ENCODE measurements around the gene ESR1.
A peak's percentile ranks its signal among the peaks of the same experiment; 100 is the strongest.

The ESR1 gene

DNA sequence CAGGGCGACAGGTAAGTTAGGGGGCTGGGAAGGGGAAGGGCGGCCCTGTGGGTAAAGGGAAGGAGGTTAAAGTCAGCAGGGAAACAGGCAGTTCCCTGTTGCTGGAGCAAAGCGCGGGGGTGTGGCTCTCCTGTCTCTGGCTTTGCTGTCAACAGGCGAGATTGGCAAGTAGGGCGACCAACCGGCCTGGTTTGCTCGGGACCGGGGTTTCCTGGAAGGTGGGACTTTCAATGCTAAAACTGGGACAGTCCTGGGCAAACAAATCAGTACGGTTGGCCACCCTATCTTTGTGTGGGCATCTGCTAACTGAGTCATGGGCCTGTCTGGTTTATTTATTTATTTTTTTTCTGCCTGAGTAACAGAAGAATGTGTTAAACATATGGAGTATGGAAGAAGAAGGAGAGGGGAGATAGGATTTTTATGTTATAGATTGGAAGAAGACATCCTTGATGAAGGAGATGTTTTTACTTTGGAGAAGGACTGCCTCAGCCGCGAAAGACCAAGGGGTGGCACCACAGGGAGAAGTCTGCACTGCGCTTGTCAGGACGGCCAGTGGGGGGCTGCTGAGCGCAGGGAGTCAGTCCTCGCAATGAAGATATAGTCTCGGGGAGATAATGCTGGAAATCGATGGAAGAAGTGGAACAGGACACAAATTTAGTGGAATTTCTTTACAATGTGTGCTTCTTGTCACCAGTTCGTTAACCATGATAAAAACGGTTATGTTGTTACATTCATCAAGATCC lies 43.4 kb upstream of the ESR1 start:
- no peak overlapping the region for H3K4me2 ChIP-seq (ENCODE audit: low read length)
- TF ChIP-seq, protein P1, sequence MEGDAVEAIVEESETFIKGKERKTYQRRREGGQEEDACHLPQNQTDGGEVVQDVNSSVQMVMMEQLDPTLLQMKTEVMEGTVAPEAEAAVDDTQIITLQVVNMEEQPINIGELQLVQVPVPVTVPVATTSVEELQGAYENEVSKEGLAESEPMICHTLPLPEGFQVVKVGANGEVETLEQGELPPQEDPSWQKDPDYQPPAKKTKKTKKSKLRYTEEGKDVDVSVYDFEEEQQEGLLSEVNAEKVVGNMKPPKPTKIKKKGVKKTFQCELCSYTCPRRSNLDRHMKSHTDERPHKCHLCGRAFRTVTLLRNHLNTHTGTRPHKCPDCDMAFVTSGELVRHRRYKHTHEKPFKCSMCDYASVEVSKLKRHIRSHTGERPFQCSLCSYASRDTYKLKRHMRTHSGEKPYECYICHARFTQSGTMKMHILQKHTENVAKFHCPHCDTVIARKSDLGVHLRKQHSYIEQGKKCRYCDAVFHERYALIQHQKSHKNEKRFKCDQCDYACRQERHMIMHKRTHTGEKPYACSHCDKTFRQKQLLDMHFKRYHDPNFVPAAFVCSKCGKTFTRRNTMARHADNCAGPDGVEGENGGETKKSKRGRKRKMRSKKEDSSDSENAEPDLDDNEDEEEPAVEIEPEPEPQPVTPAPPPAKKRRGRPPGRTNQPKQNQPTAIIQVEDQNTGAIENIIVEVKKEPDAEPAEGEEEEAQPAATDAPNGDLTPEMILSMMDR (IDR thresholded peaks at IDR 0.05), result peak; percentile 18
- no peaks in the 10 kb centered on the region for H3K27me3 ChIP-seq (ENCODE audit: control insufficient read depth, insufficient read depth, low read length)
- H3K79me2 ChIP-seq, result no peaks in the 10 kb centered on the region
- H3K36me3 ChIP-seq (ENCODE audit: control insufficient read depth, insufficient read depth, low read length), result no peaks in the 10 kb centered on the region
- peak overlapping the region; percentile 20 for H3K27ac ChIP-seq
- no peak overlapping the region for H3K9ac ChIP-seq
- H2AFZ ChIP-seq, result peak overlapping the region; percentile 35
- H3K9me3 ChIP-seq (ENCODE audit: control insufficient read depth, low read length), result no peaks in the 10 kb centered on the region
- no peaks in the 10 kb centered on the region for H3K4me1 ChIP-seq
- no peak overlapping the region for H3K4me3 ChIP-seq (ENCODE audit: low read depth, low read length)

DNA sequence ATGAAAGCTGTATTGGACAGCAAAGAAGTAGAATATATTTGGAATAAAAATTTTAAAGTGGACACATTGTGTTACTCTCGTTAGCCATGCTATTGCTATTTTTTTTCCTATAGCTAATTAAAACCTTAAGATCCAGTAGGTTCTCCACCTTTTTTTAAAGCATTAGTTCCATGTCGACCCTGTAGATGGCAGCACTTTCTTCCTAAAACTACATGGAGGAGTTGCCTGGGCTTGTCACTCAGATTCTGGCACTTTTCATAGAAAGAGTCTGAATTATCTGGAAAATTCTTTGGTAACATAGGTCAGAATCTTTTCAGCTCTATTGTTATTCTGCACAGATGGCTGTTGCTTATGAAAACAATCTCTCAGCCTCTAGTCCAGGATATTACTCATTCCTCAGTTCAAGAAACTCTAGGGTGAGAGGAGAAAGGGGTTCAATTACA lies 42.0 kb upstream of the ESR1 start:
- H3K9me3 ChIP-seq (ENCODE audit: control insufficient read depth, low read length), result no peaks in the 10 kb centered on the region
- H3K4me1 ChIP-seq, result no peaks in the 10 kb centered on the region
- H3K4me3 ChIP-seq (ENCODE audit: low read depth, low read length), result no peak overlapping the region
- H2AFZ ChIP-seq, result no peak overlapping the region
- no peak overlapping the region for H3K4me2 ChIP-seq (ENCODE audit: low read length)
- no peak overlapping the region for H3K27ac ChIP-seq
- H3K36me3 ChIP-seq (ENCODE audit: control insufficient read depth, insufficient read depth, low read length), result no peaks in the 10 kb centered on the region
- H3K79me2 ChIP-seq, result no peaks in the 10 kb centered on the region
- H3K9ac ChIP-seq, result no peak overlapping the region
- TF ChIP-seq, protein P1 (IDR thresholded peaks at IDR 0.05), result peak; percentile 39
- no peaks in the 10 kb centered on the region for H3K27me3 ChIP-seq (ENCODE audit: control insufficient read depth, insufficient read depth, low read length)

DNA sequence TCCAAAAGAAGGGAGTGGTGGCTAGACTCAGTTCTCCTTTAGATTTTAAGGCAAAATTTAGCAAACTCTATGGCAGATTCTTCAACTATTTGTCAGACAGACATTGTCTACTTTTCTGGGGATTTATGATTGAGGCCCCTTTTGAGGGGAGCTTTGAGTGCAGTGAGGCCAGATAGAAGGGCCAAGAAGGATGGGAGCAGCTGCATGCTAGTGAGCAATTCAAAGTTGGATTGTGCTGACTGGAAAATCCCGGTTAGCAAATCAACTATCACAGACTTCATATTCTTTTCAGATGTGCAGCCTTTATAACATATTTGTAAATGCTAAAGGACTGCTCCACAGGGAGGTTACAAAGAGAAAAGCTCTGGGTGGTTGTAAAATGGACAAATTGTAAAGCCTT lies 35.0 kb upstream of the ESR1 start:
- Histone ChIP-seq H3K4me3 (ENCODE audit: low read depth, low read length) (no peak overlapping the region), H3K79me2 (no peaks in the 10 kb centered on the region), H3K4me2 (ENCODE audit: low read length) (no peak overlapping the region), H3K27ac (no peak overlapping the region), H2AFZ (no peak overlapping the region), H3K9me3 (ENCODE audit: control insufficient read depth, low read length) (no peaks in the 10 kb centered on the region), H3K27me3 (ENCODE audit: control insufficient read depth, insufficient read depth, low read length) (no peaks in the 10 kb centered on the region), H3K4me1 (no peaks in the 10 kb centered on the region), H3K36me3 (ENCODE audit: control insufficient read depth, insufficient read depth, low read length) (no peaks in the 10 kb centered on the region), H3K9ac (no peak overlapping the region)
- TF ChIP-seq, protein P1 (IDR thresholded peaks at IDR 0.05), result no peak

DNA sequence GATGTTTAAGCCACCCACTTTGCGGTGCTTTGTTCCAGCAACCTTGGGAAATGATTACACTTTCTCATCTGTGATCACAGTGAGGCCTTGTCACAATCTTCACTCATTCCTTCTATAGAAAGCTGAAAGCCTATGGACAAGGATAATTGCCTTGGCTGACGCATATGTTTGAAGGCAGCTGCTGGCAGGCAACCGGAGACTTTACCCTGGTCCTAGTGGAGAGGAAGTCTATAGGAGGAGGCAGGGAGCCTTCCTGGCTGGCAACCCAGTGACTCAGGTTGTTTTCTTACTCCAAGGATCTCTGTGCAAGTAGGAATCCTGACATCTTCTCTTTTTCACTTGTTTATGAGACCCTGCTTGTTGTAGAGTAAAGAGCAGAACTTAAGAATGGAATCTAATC lies 34.1 kb upstream of the ESR1 start:
- Histone ChIP-seq H2AFZ (no peak overlapping the region), H3K36me3 (ENCODE audit: control insufficient read depth, insufficient read depth, low read length) (no peaks in the 10 kb centered on the region), H3K9ac (no peak overlapping the region), H3K79me2 (no peaks in the 10 kb centered on the region), H3K4me2 (ENCODE audit: low read length) (no peak overlapping the region), H3K9me3 (ENCODE audit: control insufficient read depth, low read length) (no peaks in the 10 kb centered on the region), H3K27me3 (ENCODE audit: control insufficient read depth, insufficient read depth, low read length) (no peaks in the 10 kb centered on the region), H3K27ac (no peak overlapping the region), H3K4me1 (no peaks in the 10 kb centered on the region), H3K4me3 (ENCODE audit: low read depth, low read length) (no peak overlapping the region)
- TF ChIP-seq, protein P1 (IDR thresholded peaks at IDR 0.05), result no peak

DNA sequence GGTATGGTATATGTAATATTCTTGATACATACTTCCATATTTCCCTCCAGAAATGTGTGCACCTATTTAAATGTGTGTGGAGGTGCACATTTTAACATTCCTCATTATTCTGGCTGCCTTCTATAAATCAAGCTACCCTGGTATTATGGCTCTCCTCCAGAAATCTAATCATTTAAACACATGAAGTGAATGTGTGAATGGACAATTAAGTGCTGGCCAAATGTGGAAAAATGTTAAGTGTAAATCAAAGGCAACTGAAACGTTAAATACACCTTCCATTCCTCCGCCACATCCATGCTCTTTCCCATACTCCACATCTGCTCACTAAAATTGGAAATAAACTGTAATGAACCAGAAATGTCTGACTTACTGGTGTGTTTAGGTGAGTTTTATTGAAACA lies 24.9 kb upstream of the ESR1 start:
- H3K27me3 ChIP-seq (ENCODE audit: control insufficient read depth, insufficient read depth, low read length), result no peaks in the 10 kb centered on the region
- TF ChIP-seq, protein P1 (IDR thresholded peaks at IDR 0.05), result no peak
- H3K9me3 ChIP-seq (ENCODE audit: control insufficient read depth, low read length), result no peaks in the 10 kb centered on the region
- H3K9ac ChIP-seq, result no peak overlapping the region
- no peak overlapping the region for H3K27ac ChIP-seq
- H3K36me3 ChIP-seq (ENCODE audit: control insufficient read depth, insufficient read depth, low read length), result no peaks in the 10 kb centered on the region
- H3K4me3 ChIP-seq (ENCODE audit: low read depth, low read length), result no peak overlapping the region
- no peaks in the 10 kb centered on the region for H3K79me2 ChIP-seq
- no peak overlapping the region for H3K4me2 ChIP-seq (ENCODE audit: low read length)
- no peaks in the 10 kb centered on the region for H3K4me1 ChIP-seq
- no peak overlapping the region for H2AFZ ChIP-seq
